Left renal cortex interstitium (tissue), 4 donors: ENCODE data around the gene COL18A1. TPM values are rescaled to one million over a fixed set of nuclear protein-coding genes. Genes with fewer than 3 reads are reported as not detected.
A peak's percentile ranks its signal among the peaks of the same experiment; 100 is the strongest.

Experiments used
- DNase-seq, 4 donors: peaks; one replicate each; pipeline ENCODE4 v3.0.0-alpha.2; 2013; ENCODE audit warnings: low read depth in 4 of 4, low spot score in 2 of 4, missing footprints in 1 of 4
- polyA plus RNA-seq, 4 donors: library from polyadenylated mRNA; unstranded; fragments of 120-200 nt; gene quantifications; one replicate each; pipeline ENCODE4 v1.2.1, GENCODE V29; 2013; ENCODE audit not compliant: insufficient read length in 4 of 4

COL18A1 gene
- polyA plus RNA-seq, 4 donors = 103 to 225 (median 190) TPM

DNA sequence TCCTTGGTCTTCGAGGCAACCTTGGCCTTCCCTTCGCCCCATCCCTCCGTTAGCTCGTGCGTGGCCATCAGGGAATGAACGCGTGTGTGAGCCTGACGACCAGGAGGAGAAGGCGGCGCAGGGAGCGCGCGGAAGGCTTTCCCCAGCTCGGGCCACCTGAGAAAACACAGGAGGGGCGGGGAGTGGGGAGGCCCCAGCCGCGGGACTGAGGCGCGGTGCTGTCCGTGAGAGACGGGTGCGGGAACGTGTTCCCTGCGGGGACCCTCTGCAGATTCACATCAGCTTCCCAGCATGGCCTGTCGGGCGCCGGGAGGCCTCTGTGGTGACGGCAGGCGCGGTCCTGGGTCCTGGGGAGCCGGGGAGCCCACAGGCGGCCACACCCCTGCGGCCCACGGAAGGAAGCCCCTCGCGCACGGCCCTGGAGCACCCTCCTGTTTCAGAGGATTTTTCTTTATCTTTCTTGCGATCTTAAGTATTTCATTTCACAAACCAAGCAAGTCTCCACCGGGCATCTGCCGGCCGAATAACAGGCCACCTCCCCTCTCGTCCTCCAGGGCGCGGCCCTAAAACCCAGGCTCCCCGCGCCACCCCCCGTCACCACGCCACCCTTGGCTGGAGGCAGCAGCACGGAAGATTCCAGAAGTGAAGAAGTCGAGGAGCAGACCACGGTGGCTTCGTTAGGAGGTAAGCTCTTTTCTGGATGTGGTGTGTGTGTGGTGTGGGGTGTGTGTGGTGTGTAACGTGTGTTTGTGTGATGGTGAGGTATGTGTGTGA lies 71.0 kb downstream of the COL18A1 start:
- DNase-seq = no peak

- no peak for DNase-seq
Measured at GRCh38 chr21:45476582-45476981, 71.6 kb downstream of the COL18A1 start.

DNA sequence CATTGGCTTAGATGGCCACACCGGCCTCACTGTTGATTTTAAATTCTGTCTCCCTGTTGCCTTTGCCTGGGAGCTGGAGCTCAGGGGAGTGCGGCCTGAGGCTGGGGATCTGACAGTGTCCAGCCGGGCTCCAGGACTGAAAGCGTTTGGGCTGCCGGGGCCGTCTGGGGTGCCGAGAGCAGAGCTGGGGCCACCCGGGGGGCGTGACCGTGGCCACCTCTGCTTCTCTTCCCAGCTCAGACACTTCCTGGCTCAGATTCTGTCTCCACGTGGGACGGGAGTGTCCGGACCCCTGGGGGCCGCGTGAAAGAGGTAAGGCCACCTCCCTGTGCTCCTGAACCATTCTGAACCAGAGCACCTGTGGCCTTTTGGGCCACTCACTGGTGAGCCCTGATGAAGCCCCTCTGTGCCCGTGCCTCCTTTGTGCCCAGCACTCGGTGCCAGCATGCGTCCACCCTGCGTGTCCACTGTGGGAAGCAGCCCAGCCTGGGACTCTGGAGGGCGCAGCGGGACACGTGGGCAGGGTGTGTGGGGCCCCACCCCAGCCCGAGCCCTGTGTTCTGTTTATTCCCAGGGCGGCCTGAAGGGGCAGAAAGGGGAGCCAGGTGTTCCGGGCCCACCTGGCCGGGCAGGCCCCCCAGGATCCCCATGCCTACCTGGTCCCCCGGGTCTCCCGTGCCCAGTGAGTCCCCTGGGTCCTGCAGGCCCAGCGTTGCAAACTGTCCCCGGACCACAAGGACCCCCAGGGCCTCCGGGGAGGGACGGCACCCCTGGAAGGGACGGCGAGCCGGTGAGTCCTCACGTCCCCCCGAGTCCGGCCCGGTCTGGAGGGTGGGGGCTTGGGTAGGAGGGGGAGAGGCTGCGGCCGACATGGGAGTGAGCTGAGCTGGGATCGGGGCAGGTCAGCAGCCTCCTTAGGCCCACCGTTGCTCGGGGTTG lies 72.5 kb downstream of the COL18A1 start:
- DNase-seq = no peak

DNA sequence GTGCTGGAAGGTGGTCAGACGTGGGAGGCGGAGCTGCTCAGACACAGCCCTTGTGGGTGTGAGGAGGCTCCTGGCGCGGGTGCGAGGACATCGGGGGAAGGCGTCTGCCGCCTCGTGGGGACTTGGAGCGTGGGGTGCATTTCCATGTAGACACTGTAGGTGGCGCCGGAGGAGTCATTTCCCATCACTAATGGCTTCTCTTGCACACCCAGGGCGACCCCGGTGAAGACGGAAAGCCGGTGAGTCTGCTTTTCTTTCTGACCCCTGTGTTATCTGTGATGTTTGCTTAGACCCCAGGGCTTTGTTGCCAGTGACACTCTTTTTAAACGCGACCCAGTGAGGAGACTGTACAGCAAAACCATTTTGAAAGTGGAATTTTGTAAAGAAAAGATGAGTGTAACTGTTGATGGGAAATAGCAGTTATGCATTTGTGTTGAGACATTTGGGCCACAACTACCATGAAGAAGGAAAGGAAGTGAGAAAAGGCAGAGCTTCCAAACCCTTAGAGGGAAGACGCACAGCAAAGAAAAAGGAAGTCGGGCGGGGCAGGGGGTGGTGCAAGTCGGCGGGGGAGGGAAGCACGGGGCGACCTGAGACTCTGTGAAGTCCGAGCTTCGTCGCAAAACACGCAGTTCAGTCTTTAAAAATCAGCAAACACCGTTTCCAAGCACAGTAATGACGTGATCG lies 73.3 kb downstream of the COL18A1 start:
- peak in 1 of 4 donors; percentile 18 for DNase-seq

DNA sequence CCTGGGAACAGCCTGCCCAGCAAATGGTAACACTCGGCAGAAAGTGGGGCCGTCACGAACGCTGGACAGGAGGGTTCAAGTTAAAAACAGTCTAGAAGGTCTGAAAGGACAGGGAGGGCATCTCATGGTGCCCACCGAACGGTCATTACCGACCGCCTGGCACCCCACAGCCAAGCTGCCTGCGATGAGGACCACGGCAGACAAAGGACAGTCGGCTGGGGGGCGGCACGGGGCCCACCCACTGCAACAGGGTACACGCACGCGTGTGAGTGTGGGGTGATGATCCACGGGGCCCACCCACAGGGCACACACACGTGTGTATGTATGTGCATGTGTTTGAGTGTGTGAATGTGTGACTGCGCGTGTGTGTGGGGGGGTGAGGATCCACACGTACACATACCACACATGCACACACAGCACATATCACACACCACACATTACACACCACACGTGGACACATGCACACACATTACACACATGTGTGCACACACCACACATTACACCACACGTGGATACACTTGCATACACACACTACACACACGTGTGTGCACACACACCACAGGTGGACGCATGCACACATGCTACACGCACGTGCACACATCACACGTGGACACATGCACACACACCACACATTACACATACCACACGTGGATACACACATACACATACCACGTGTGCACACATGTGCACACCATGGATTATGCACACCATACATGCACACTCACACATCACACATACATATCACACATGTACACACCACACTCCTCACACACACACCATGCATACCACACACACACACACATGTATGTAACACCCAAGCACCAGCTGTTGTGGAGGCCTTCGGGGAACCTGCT lies 74.1 kb downstream of the COL18A1 start:
- DNase-seq = no peak

DNA sequence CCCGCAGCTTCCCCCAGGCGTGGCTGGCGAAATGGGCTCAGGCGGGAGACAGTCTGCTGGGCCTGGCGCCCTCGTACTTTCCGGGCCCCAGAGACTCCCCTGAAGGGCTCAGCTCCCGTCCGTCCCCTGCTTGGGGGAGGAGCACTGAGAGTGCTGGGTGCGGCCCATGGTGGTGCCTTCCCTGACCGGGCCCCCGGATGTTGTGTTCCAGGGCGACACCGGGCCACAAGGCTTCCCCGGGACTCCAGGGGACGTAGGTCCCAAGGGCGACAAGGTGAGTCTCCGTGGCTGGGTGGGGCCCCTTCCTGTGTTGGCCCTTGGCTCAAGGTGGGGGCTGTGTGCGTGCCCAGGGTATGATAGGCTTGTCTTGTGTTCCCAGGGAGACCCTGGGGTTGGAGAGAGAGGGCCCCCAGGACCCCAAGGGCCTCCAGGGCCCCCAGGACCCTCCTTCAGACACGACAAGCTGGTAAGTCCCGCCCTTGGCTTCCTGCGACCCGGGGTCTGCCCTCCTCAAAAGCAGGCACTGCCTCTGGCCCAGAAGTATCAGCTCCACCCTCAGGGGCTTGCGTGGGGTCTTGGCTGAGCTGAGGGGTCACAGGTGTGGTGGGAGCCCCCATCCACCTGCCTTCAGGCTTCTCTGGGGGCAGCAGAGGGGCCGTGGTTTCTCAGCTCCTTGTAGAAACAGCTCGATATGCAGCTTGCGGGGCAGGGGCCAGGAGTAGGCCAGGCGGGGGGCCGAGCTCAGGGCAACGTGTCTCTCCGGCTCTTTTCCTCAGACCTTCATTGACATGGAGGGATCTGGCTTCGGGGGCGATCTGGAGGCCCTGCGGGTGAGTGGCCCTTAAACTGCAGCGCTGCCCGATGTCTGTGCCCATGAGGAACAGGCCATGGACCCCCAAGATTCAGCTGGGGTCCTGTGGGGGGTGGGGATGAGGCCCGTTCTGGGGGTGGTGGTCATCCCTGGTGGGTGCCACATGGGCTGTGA lies 75.0 kb downstream of the COL18A1 start:
- no peak for DNase-seq

DNA sequence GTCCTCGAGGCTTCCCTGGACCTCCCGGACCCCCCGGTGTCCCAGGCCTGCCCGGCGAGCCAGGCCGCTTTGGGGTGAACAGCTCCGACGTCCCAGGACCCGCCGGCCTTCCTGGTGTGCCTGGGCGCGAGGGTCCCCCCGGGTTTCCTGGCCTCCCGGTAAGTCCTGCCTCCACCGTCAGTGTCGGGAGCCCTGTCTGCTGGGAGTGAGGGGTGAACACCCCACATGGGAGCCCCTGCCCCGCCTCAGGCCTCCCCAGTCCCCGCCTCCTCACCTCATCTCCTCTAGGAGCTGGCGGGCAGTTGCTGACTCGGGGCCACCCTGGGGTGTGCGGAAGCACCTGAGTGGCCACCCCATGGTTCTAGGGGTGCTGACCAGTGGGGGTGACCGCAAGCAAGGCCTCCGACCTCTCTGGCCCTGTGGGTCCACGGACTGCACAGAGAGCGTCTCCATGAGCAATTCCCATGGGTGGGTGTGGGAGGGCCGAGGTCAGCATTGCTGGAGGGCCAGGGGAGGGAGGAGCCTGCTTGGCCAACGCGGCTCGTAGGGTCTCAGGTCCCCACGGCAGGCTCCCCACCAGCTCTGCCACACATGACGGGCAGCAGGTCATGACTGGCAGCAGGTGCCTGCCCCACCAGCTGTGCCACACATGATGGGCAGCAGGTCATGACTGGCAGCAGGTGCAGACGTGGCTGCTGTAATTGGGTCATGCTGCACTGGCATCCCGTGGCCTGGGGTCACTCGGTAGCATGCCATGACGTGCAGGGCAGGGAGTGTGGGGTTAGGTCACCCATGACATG lies 75.9 kb downstream of the COL18A1 start:
- no peak for DNase-seq

- no peak for DNase-seq
Measured at GRCh38 chr21:45481566-45481965, 76.6 kb downstream of the COL18A1 start.

- no peak for DNase-seq
Measured at GRCh38 chr21:45481977-45482898, 77.3 kb downstream of the COL18A1 start.

- no peak for DNase-seq
Measured at GRCh38 chr21:45482899-45483821, 78.2 kb downstream of the COL18A1 start.

- DNase-seq = no peak
Measured at GRCh38 chr21:45484318-45484717, 79.4 kb downstream of the COL18A1 start.

- no peak for DNase-seq
Measured at GRCh38 chr21:45485686-45486442, 80.9 kb downstream of the COL18A1 start.

GRCh38 chr21:45486443-45487160 lies 81.6 kb downstream of the COL18A1 start:
- no peak for DNase-seq

DNA sequence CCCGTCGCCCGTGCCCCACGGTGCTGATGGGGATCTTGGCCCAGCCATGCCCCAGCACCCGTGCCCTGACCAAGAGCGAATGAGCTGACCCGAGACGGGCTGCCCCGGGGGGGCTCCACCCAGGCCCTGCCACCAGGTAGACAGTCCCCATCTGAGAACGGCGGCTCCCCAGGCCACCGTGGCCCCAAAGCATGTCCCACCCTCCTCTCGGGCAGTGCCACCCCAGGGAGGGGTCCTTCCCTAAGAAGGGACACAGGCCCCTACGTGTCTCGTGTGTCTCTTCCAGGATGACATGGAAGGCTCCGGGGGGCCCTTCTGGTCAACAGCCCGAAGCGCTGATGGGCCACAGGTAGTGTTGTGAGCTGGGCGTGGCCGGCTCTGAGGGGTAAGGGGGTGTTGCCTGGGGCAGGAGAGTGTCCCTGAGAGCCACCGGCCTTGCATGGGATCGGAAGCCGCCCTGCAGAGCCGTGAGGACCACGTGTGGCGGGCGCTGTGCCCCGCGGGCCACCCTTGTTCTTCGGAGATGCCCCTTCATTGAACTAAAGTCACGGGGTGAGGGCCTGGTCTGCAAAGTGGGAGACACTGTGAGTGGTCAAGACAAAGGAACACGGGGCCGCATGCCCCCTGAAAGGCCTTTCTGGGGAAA lies 82.3 kb downstream of the COL18A1 start:
- no peak for DNase-seq
